Lower leg skin (tissue), 4 donors: ENCODE data around the gene S100A5. TPM values are rescaled to one million over a fixed set of nuclear protein-coding genes. Genes with fewer than 3 reads are reported as not detected.

ENCODE experiments used
- DNase-seq, 2 donors: peaks; one replicate each; pipeline ENCODE4 v3.0.0-alpha.2; 2019; ENCODE audit warnings: low spot score in 2 of 2
- H3K4me3 ChIP-seq: fragments of 200-600 bp; sonication (generic); 2 replicates; pipeline ENCODE4 v1.5.1; 2017; ENCODE audit warnings: mild to moderate bottlenecking, low read depth; ENCODE audit not compliant: poor library complexity, severe bottlenecking
- CTCF ChIP-seq, 3 donors: fragments of 450-650 bp; IDR thresholded peaks; one replicate each; pipeline ENCODE4 v1.5.1; 2016; ENCODE audit warnings: antibody characterized with exemption in 3 of 3, mild to moderate bottlenecking in 3 of 3, moderate library complexity in 2 of 3
- POLR2A ChIP-seq, 2 donors: fragments of 450-650 bp; IDR thresholded peaks; one replicate each; pipeline ENCODE4 v1.6.1; 2016 to 2017; ENCODE audit warnings: antibody characterized with exemption in 2 of 2, mild to moderate bottlenecking in 1 of 2, moderate library complexity in 1 of 2
- WGBS, 2 donors: methylation state at CpG; one replicate each; pipeline ENCODE4 v1.1.5; 2018; 5-methylcytosine and 5-hydroxymethylcytosine counted together
- intact Hi-C: fragments of 100-400 bp; cut with DNase I; formaldehyde crosslinking; loops from one replicate; pipeline ENCODE4 v1.15.0; 2023; ENCODE audit warnings: low total_unique reads
- total RNA-seq, 4 donors: library from RNA; depleted of rRNA; stranded (reverse); fragments of >200 nt; gene quantifications; one replicate each; pipeline ENCODE4 v1.1.0, GENCODE V29; 2016

S100A5 gene
- total RNA-seq, 4 donors from 2014 or later: not detected

GRCh38 chr1:153546796-153547559 is 6.2 kb upstream of the S100A5 start:
- no peak overlapping the region for H3K4me3 ChIP-seq
- intact Hi-C loops: no loop called here
- WGBS, 2 donors: 31 to 33% methylated on average over 14 of the region's 14 CpGs
- DNase-seq: peak in 1 of 2 donors; percentile 84
- TF ChIP-seq POLR2A (IDR thresholded peaks at IDR 0.05) (no peak), CTCF (IDR thresholded peaks at IDR 0.05) (no peak)

- no peak overlapping the region for H3K4me3 ChIP-seq
- intact Hi-C loops: no loop called here
- no peak for TF ChIP-seq CTCF (IDR thresholded peaks at IDR 0.05)
- no peak for TF ChIP-seq POLR2A (IDR thresholded peaks at IDR 0.05)
- 48 to 56% methylated on average over 8 of the region's 8 CpGs for WGBS, 2 donors
- DNase-seq: peak in 1 of 2 donors; percentile 83
Measured at GRCh38 chr1:153546371-153546770, 5.6 kb upstream of the S100A5 start.

- peak within 1 kb of the TSS; percentile 41 for H3K4me3 ChIP-seq
- TF ChIP-seq POLR2A (IDR thresholded peaks at IDR 0.05) (peak in 1 of 2 donors; percentile 31), CTCF (IDR thresholded peaks at IDR 0.05) (no peak)
- intact Hi-C loops: no loop called here
- WGBS, 2 donors: 1 to 7% methylated on average over 19 of the region's 19 CpGs
- peak; percentile 97 to 99 for DNase-seq
Measured at GRCh38 chr1:153545067-153546055, 4.6 kb upstream of the S100A5 start, which contains the start of gene S100A4. S100A4 (minus strand) TSS chr1:153545806; CDS start chr1:153544794, 1,012 bp downstream.

- H3K4me3 ChIP-seq: peak overlapping the region; percentile 14
- TF ChIP-seq CTCF (IDR thresholded peaks at IDR 0.05): no peak
Measured at GRCh38 chr1:153544453-153545066, 3.8 kb upstream of the S100A5 start.

GRCh38 chr1:153543736-153544135 is 3.0 kb upstream of the S100A5 start:
- intact Hi-C loops: no loop called here
- TF ChIP-seq CTCF (IDR thresholded peaks at IDR 0.05): no peak
- TF ChIP-seq POLR2A (IDR thresholded peaks at IDR 0.05): no peak
- WGBS, 2 donors: 42 to 68% methylated on average over 4 of the region's 4 CpGs
- DNase-seq: no peak
- no peak overlapping the region for H3K4me3 ChIP-seq

More at GRCh38 chr1:153544453-153545066, 3.8 kb upstream of the S100A5 start:
- no peak for DNase-seq
- 7 to 8% methylated on average over 9 to 10 of the region's 10 CpGs for WGBS, 2 donors
- intact Hi-C loops: no loop called here
